Heart left ventricle (tissue), 13 donors: Measurements from ENCODE around the gene IGHMBP2.

Experiments used
- POLR2A ChIP-seq, 2 donors: fragments of 450-650 bp; IDR thresholded peaks; one replicate each; pipeline ENCODE4 v1.6.1; 2017; ENCODE audit warnings: antibody characterized with exemption in 2 of 2, mild to moderate bottlenecking in 2 of 2, moderate library complexity in 2 of 2
- TF ChIP-seq, protein P1 (sequence below), 12 donors: fragments of 200-600 bp; sonication (generic) in 4 of 12; IDR thresholded peaks; one replicate each; pipeline versions ENCODE4 v1.5.0 to v1.8.0; 2018 to 2022; ENCODE audit warnings: antibody characterized with exemption in 12 of 12, mild to moderate bottlenecking in 5 of 12
- donor health status: ischemic (EF 13 %, LVEDD 7.1; RV severe dilation, severe dysfunction).
- donor health status: DM: no; HTN: yes; CAD: no.
- donor health status: DM: no; HTN: no; CAD: no.
- donor health status: ischemic (EF 25% LVEDD 6.9; RV normal size, moderate dysfunction).
- donor health status: ischemic (EF 25% LVEDD 5.7; RV mildly dilated, moderate dysfunction).
- donor health status: ischemic (EF 35%, LVEDD 5.7; RV mildly dilated, moderate dysfunction).
- donor health status: nonischemic (EF 11% LVEDD 7.7; RV severe dilation, severe dysfunction).
- donor health status: DM: yes; HTN: yes; CAD: no.
- donor health status: PGD.
- donor health status: ischemic (EF 29% LVEDD 5.4; RV normal size, mild dysfunction).
- donor health status: nonischemic (EF 23%, LVEDD 6.1; RV moderate dilation, normal function).

GRCh38 chr11:68908273-68908672 lies 4.6 kb downstream of the IGHMBP2 start:
- TF ChIP-seq, protein P1, sequence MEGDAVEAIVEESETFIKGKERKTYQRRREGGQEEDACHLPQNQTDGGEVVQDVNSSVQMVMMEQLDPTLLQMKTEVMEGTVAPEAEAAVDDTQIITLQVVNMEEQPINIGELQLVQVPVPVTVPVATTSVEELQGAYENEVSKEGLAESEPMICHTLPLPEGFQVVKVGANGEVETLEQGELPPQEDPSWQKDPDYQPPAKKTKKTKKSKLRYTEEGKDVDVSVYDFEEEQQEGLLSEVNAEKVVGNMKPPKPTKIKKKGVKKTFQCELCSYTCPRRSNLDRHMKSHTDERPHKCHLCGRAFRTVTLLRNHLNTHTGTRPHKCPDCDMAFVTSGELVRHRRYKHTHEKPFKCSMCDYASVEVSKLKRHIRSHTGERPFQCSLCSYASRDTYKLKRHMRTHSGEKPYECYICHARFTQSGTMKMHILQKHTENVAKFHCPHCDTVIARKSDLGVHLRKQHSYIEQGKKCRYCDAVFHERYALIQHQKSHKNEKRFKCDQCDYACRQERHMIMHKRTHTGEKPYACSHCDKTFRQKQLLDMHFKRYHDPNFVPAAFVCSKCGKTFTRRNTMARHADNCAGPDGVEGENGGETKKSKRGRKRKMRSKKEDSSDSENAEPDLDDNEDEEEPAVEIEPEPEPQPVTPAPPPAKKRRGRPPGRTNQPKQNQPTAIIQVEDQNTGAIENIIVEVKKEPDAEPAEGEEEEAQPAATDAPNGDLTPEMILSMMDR (IDR thresholded peaks at IDR 0.05) = no peak
- TF ChIP-seq POLR2A (IDR thresholded peaks at IDR 0.05) = no peak
